ENCODE results near the gene PTER. TPM values are rescaled to one million over a fixed set of nuclear protein-coding genes. Genes with fewer than 3 reads are reported as not detected.

Gene PTER
- total RNA-seq, 1 experiment from 2014 or later: 25.8 TPM

- TF ChIP-seq REST (IDR thresholded peaks at IDR 0.05; ENCODE audit: low read depth) (no peak), ZBTB33 (IDR thresholded peaks at IDR 0.05; ENCODE audit: extremely low read depth, insufficient replicate concordance, low read length) (no peak)
These were observed at the start of gene PTER (continued) for GRCh38 chr10:16436758-16437539.

GRCh38 chr10:16392531-16393069 is 44.2 kb upstream of the PTER start:
- ChIA-PET CTCF (no interaction called here), RAD21 (ENCODE audit: low non-redundant PET in 1 of 2, low total read pairs in 2 of 2, uncharacterized antibody in 2 of 2, unreplicated experiment in 2 of 2) (no interaction called here), POLR2A (no interaction called here)
- Histone ChIP-seq H3K4me3 (replicated peaks in 1 of 2; ENCODE audit: low read depth in 1 of 2, low read length in 2 of 2) (no peak overlapping the region), H3K36me3 (ENCODE audit: control insufficient read depth in 1 of 2, insufficient read depth in 2 of 2, low read length in 2 of 2) (no peaks in the 10 kb centered on the region), H3K4me2 (ENCODE audit: low read length) (no peak overlapping the region), H3K9me3 (ENCODE audit: control insufficient read depth in 1 of 2, insufficient read depth in 1 of 2, low read depth in 1 of 2, low read length in 2 of 2) (no peaks in the 10 kb centered on the region), H2AFZ (ENCODE audit: low read depth, low read length, poor library complexity, severe bottlenecking) (no peak overlapping the region), H3K4me1 (ENCODE audit: control insufficient read depth in 1 of 2, insufficient read depth in 2 of 2, low read length in 2 of 2) (no peaks in the 10 kb centered on the region), H3K27me3 (ENCODE audit: insufficient read depth, low read length) (peaks cover 21% of the 10 kb centered on the region), H4K20me1 (ENCODE audit: insufficient read depth) (no peaks in the 10 kb centered on the region), H3K27ac (ENCODE audit: low read depth, low read length) (no peak overlapping the region), H3K9ac (ENCODE audit: low read length) (no peak overlapping the region), H3K9me2 (ENCODE audit: insufficient read depth) (no peaks in the 10 kb centered on the region), H3K79me2 (ENCODE audit: insufficient read depth, low read length) (no peaks in the 10 kb centered on the region)
- intact Hi-C loops (cut with micrococcal nuclease): no loop called here
- BruUV-seq (replicated peaks): no TSS peak
- DNase-seq (ENCODE audit: low read depth, low spot score) (no peak), ATAC-seq (no peak)
- TF ChIP-seq CEBPB (IDR thresholded peaks at IDR 0.05; ENCODE audit: low read depth): no peak
- no peak for TF ChIP-seq EZH2 (IDR thresholded peaks at IDR 0.05)
- no peak for TF ChIP-seq TCF7L2 (IDR thresholded peaks at IDR 0.05; ENCODE audit: borderline replicate concordance, extremely low read depth, insufficient read depth, insufficient read length)
- TF ChIP-seq SIN3A (IDR thresholded peaks at IDR 0.05; ENCODE audit: low read depth): no peak
- no peak for TF ChIP-seq ZBTB33 (IDR thresholded peaks at IDR 0.05; ENCODE audit: extremely low read depth, insufficient replicate concordance, low read length)
- TF ChIP-seq MAX (IDR thresholded peaks at IDR 0.05): no peak
- no peak for TF ChIP-seq CBX3 (IDR thresholded peaks at IDR 0.05; ENCODE audit: low read depth)
- TF ChIP-seq SRF (IDR thresholded peaks at IDR 0.05; ENCODE audit: low read depth): no peak
- no peak for TF ChIP-seq ATF3 (IDR thresholded peaks at IDR 0.05)
- TF ChIP-seq YY1 (IDR thresholded peaks at IDR 0.05; ENCODE audit: extremely low read depth, insufficient replicate concordance, low read depth, low read length): no peak
- no peak for TF ChIP-seq EGR1 (IDR thresholded peaks at IDR 0.05; ENCODE audit: low read depth)
- TF ChIP-seq ZNF274 (IDR thresholded peaks at IDR 0.05; ENCODE audit: low read depth, low read length): no peak
- TF ChIP-seq ELF1 (IDR thresholded peaks at IDR 0.05; ENCODE audit: borderline replicate concordance, low read depth): no peak

Data from HCT116 (cell line).